Measurements from ENCODE around the gene SORBS1. TPM values are rescaled to one million over a fixed set of nuclear protein-coding genes. Genes with fewer than 3 reads are reported as not detected.
A peak's percentile ranks its signal among the peaks of the same experiment; 100 is the strongest.

SORBS1 gene
- total RNA-seq, 2 donors from 2014 or later: 17.6 to 150 TPM

DNA sequence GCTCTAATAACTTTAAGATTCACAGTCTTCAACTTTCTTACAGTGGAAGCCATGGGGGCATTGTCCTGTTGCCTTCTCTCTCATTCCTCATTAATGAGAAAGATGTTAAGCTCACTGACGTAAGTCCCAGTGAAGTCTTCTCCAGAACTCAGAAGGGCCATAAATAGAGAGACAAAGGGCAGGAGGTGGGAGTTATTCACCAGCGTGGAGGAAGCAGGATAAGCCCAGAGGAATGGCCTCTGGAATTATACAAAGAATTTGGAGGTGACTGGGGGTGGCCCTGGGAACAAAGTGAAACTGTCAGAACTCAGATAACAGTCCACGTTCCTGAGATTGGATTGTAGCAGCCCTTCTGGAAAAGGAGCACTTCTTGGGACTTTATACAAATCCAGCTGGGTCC, 52.4 kb downstream of the SORBS1 start:
- Histone ChIP-seq H3K4me3 (no peak overlapping the region), H3K27me3 (no peaks in the 10 kb centered on the region), H3K36me3 (no peaks in the 10 kb centered on the region), H3K9me3 (no peaks in the 10 kb centered on the region), H3K9ac (ENCODE audit: low read depth in 2 of 2, low read length in 2 of 2) (no peak overlapping the region), H3K27ac (peak overlapping the region; percentile 39), H3K4me1 (no peaks in the 10 kb centered on the region)
- TF ChIP-seq, protein P1, sequence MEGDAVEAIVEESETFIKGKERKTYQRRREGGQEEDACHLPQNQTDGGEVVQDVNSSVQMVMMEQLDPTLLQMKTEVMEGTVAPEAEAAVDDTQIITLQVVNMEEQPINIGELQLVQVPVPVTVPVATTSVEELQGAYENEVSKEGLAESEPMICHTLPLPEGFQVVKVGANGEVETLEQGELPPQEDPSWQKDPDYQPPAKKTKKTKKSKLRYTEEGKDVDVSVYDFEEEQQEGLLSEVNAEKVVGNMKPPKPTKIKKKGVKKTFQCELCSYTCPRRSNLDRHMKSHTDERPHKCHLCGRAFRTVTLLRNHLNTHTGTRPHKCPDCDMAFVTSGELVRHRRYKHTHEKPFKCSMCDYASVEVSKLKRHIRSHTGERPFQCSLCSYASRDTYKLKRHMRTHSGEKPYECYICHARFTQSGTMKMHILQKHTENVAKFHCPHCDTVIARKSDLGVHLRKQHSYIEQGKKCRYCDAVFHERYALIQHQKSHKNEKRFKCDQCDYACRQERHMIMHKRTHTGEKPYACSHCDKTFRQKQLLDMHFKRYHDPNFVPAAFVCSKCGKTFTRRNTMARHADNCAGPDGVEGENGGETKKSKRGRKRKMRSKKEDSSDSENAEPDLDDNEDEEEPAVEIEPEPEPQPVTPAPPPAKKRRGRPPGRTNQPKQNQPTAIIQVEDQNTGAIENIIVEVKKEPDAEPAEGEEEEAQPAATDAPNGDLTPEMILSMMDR (IDR thresholded peaks at IDR 0.05): no peak
- no peak for DNase-seq
- intact Hi-C loops (cut with DNase I): no loop called here

DNA sequence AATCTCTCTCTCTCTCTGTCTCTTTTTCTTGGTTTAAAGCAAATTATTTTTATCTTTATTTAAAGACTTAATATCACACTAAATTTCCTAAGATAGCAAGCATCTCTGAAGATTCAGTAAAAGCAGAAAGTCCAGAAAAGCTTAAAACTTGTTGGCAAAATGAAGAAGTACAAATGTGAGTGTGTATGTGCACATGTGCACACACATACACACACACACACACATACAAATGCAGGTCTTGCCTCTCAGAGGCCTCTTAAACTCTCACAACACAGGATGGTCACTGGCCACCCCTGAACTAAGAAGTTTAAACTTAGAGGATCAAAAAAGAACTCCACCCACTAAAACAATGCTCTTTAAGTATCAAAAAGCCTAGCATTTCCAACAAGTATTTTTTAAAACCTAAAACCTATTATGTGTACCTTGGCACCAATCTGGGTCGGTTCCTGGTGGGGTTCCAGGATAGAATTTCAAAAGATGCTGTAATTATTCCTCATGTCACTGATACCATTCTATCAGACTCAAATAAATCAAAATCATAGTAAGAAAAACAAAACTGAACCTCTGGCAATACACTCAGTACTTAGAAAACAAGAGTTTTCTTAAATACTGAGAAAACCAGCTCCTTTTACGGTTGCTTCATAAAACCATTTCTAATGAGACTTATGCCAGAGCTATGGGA, 55.0 kb downstream of the SORBS1 start:
- H3K4me1 ChIP-seq: no peaks in the 10 kb centered on the region
- intact Hi-C loops (cut with DNase I): no loop called here

DNA sequence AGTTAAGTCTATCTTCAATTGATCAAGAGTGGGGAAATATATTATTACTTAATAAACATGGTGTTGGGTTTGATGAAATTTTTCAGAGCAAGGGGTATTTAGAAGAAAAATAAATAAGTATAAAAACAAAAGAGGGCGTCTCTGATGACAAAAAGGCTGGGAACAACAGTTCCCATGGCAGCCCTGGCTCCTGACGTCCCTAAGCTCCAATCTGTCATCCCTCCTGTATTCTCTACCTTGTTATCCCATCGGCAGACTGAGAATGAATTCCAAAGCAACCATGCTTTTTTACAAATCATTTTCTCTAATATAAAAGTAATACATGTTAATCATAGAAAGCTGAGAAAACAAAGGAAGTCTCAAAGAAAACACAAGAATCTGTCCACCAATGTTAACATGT, 55.5 kb downstream of the SORBS1 start:
- Histone ChIP-seq H3K9ac (ENCODE audit: low read depth in 2 of 2, low read length in 2 of 2) (no peak overlapping the region), H3K4me3 (no peak overlapping the region), H3K9me3 (no peaks in the 10 kb centered on the region), H3K27ac (no peak overlapping the region), H3K27me3 (no peaks in the 10 kb centered on the region), H3K4me1 (no peaks in the 10 kb centered on the region), H3K36me3 (no peaks in the 10 kb centered on the region)
- TF ChIP-seq, protein P1 (IDR thresholded peaks at IDR 0.05): no peak
- no peak for DNase-seq
- intact Hi-C loops (cut with DNase I): no loop called here

More for the DNA sequence above, 55.0 kb downstream of the SORBS1 start:
- no peak for DNase-seq
- H3K36me3 ChIP-seq: no peaks in the 10 kb centered on the region
- H3K27me3 ChIP-seq: no peaks in the 10 kb centered on the region
- H3K27ac ChIP-seq: no peak overlapping the region
- H3K9me3 ChIP-seq: no peaks in the 10 kb centered on the region
- H3K4me3 ChIP-seq: no peak overlapping the region
- no peak overlapping the region for H3K9ac ChIP-seq (ENCODE audit: low read depth in 2 of 2, low read length in 2 of 2)
- TF ChIP-seq, protein P1 (IDR thresholded peaks at IDR 0.05): no peak

DNA sequence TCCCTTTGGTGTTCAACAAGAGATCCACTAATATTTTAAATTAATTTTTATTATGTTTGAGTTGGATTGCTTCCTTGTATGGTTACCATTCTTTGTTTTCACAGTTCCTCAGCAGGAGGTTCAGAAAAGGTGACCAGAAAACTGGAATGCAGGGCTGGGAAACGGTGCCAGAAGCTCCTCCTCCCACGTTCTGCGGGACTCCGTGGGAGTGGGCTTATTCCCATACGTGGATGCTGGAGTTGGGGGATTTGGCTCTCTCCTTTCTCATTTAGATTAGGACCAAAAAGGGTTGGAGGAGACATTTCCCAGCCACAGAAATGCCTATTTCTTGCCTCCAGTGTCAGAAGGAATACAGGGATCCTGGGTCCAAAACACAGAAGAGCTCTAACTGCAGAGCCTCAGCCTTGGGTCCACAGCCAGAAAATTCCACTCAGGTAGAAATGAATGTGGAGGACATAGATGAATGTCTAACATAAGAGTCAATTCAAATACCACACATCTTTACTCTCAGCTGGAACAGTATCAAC, 56.0 kb downstream of the SORBS1 start:
- no peaks in the 10 kb centered on the region for H3K27me3 ChIP-seq
- H3K9ac ChIP-seq (ENCODE audit: low read depth in 2 of 2, low read length in 2 of 2): no peak overlapping the region
- TF ChIP-seq, protein P1 (IDR thresholded peaks at IDR 0.05): no peak
- no peaks in the 10 kb centered on the region for H3K4me1 ChIP-seq
- H3K4me3 ChIP-seq: no peak overlapping the region
- H3K9me3 ChIP-seq: no peaks in the 10 kb centered on the region
- no peak for DNase-seq
- H3K27ac ChIP-seq: no peak overlapping the region
- intact Hi-C loops (cut with DNase I): no loop called here
- H3K36me3 ChIP-seq: no peaks in the 10 kb centered on the region

DNA sequence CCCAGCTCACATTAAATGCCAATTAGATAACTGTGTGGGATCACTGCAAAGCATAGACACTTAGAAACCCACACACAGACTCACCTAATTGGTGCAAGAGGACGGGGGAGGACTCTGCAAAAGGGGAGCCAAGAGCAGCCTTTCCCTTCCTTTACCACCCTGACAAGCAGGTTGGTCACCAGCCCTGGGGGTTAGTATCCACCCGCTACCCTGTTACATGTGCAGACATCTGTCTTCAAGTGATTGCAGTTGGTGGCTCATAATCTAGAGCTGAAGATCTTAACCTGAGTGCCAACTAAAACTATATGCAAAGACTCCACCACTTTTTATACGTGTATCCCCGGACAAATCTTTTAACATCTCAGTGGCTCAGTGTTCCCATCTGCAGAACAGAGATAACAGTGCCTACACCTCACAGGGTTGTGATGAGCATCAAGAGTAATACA, 56.9 kb downstream of the SORBS1 start:
- Histone ChIP-seq H3K4me1 (no peaks in the 10 kb centered on the region), H3K27me3 (no peaks in the 10 kb centered on the region), H3K36me3 (no peaks in the 10 kb centered on the region), H3K27ac (no peak overlapping the region), H3K4me3 (no peak overlapping the region), H3K9me3 (no peaks in the 10 kb centered on the region), H3K9ac (ENCODE audit: low read depth in 2 of 2, low read length in 2 of 2) (no peak overlapping the region)
- DNase-seq: no peak
- intact Hi-C loops (cut with DNase I): no loop called here
- TF ChIP-seq, protein P1 (IDR thresholded peaks at IDR 0.05): no peak

Measured in colonic mucosa (tissue), 4 donors.